Measurements from ENCODE around the gene KLHL10.

DNA sequence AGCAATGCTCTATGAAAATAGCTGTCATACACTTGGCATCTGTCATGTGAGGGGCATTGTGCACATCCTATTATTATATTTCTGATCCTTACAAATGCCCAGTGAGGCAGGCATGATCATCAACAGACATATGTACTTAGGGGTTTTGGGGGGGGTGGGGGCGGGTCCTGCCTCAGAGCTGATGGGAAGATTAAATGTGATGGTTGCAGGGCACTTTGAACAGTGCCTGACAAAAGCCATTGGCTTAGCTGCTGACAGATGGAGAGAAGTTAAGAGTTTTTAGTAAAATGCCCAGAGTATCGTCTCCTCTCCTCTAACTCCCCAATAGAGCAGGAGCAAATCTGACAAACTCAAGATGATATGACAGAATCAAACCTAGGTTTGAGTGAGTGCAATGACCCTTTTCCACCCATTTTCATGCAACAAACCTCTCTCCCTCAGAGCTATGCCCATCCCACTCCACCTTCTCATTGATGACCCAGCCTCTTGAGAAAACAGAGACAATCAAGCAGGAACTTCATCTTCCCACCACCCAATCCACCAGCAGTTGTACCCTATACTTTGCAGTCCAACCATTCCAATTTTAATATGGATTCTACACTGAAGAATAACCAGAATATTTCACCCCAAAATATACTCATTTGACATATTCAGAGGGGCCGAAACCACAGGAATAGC lies 22.8 kb downstream of the KLHL10 start:
- TF ChIP-seq JUNB (IDR thresholded peaks at IDR 0.05) (no peak), PHF8 (IDR thresholded peaks at IDR 0.05; ENCODE audit: borderline replicate concordance, low read depth) (no peak), POLR2A (IDR thresholded peaks at IDR 0.05; ENCODE audit: low read length) (no peak), CBX2 (IDR thresholded peaks at IDR 0.05; ENCODE audit: borderline replicate concordance, low read depth) (no peak), EP300 (IDR thresholded peaks at IDR 0.05) (no peak)
- TF ChIP-seq, protein P1, sequence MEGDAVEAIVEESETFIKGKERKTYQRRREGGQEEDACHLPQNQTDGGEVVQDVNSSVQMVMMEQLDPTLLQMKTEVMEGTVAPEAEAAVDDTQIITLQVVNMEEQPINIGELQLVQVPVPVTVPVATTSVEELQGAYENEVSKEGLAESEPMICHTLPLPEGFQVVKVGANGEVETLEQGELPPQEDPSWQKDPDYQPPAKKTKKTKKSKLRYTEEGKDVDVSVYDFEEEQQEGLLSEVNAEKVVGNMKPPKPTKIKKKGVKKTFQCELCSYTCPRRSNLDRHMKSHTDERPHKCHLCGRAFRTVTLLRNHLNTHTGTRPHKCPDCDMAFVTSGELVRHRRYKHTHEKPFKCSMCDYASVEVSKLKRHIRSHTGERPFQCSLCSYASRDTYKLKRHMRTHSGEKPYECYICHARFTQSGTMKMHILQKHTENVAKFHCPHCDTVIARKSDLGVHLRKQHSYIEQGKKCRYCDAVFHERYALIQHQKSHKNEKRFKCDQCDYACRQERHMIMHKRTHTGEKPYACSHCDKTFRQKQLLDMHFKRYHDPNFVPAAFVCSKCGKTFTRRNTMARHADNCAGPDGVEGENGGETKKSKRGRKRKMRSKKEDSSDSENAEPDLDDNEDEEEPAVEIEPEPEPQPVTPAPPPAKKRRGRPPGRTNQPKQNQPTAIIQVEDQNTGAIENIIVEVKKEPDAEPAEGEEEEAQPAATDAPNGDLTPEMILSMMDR (IDR thresholded peaks at IDR 0.05), result no peak
- TF ChIP-seq, protein P2, sequence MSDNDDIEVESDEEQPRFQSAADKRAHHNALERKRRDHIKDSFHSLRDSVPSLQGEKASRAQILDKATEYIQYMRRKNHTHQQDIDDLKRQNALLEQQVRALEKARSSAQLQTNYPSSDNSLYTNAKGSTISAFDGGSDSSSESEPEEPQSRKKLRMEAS (IDR thresholded peaks at IDR 0.05), result no peak
- TF ChIP-seq, protein P3, sequence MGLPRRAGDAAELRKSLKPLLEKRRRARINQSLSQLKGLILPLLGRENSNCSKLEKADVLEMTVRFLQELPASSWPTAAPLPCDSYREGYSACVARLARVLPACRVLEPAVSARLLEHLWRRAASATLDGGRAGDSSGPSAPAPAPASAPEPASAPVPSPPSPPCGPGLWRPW (IDR thresholded peaks at IDR 0.05), result no peak
- TF ChIP-seq, protein P4, sequence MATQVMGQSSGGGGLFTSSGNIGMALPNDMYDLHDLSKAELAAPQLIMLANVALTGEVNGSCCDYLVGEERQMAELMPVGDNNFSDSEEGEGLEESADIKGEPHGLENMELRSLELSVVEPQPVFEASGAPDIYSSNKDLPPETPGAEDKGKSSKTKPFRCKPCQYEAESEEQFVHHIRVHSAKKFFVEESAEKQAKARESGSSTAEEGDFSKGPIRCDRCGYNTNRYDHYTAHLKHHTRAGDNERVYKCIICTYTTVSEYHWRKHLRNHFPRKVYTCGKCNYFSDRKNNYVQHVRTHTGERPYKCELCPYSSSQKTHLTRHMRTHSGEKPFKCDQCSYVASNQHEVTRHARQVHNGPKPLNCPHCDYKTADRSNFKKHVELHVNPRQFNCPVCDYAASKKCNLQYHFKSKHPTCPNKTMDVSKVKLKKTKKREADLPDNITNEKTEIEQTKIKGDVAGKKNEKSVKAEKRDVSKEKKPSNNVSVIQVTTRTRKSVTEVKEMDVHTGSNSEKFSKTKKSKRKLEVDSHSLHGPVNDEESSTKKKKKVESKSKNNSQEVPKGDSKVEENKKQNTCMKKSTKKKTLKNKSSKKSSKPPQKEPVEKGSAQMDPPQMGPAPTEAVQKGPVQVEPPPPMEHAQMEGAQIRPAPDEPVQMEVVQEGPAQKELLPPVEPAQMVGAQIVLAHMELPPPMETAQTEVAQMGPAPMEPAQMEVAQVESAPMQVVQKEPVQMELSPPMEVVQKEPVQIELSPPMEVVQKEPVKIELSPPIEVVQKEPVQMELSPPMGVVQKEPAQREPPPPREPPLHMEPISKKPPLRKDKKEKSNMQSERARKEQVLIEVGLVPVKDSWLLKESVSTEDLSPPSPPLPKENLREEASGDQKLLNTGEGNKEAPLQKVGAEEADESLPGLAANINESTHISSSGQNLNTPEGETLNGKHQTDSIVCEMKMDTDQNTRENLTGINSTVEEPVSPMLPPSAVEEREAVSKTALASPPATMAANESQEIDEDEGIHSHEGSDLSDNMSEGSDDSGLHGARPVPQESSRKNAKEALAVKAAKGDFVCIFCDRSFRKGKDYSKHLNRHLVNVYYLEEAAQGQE (IDR thresholded peaks at IDR 0.05), result no peak
- TF ChIP-seq, protein P5, sequence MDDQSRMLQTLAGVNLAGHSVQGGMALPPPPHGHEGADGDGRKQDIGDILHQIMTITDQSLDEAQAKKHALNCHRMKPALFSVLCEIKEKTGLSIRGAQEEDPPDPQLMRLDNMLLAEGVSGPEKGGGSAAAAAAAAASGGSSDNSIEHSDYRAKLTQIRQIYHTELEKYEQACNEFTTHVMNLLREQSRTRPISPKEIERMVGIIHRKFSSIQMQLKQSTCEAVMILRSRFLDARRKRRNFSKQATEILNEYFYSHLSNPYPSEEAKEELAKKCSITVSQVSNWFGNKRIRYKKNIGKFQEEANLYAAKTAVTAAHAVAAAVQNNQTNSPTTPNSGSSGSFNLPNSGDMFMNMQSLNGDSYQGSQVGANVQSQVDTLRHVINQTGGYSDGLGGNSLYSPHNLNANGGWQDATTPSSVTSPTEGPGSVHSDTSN (IDR thresholded peaks at IDR 0.05), result no peak

Data from A549 (cell line).